Omental fat pad (tissue), 4 donors: ENCODE results near the gene CHIT1. TPM values are rescaled to one million over a fixed set of nuclear protein-coding genes. Genes with fewer than 3 reads are reported as not detected.

Experiments used
- ATAC-seq: fragments of 150-250 bp; one replicate; pipeline ENCODE4 v1.9.1; 2016; ENCODE audit warnings: mild to moderate bottlenecking, moderate library complexity; ENCODE audit not compliant: low FRiP score
- DNase-seq: peaks from one replicate; pipeline ENCODE4 v3.0.0-alpha.2; 2019; ENCODE audit warnings: low spot score
- total RNA-seq, 4 donors: library from RNA; depleted of rRNA; stranded (reverse); fragments of >200 nt; gene quantifications; one replicate each; pipeline ENCODE4 v1.1.0, GENCODE V29; 2016
- TF ChIP-seq, protein P1 (sequence below), 3 donors: fragments of 450-650 bp; IDR thresholded peaks; one replicate each; pipeline ENCODE4 v1.5.1; 2016 to 2017; ENCODE audit warnings: antibody characterized with exemption in 3 of 3, mild to moderate bottlenecking in 3 of 3, moderate library complexity in 2 of 3

The CHIT1 gene
- total RNA-seq, 4 donors from 2014 or later: 0.19 to 17.7 (median 2.3) TPM

GRCh38 chr1:203171341-203172183 is 57.9 kb downstream of the CHIT1 start:
- ATAC-seq: no peak
- TF ChIP-seq, protein P1, sequence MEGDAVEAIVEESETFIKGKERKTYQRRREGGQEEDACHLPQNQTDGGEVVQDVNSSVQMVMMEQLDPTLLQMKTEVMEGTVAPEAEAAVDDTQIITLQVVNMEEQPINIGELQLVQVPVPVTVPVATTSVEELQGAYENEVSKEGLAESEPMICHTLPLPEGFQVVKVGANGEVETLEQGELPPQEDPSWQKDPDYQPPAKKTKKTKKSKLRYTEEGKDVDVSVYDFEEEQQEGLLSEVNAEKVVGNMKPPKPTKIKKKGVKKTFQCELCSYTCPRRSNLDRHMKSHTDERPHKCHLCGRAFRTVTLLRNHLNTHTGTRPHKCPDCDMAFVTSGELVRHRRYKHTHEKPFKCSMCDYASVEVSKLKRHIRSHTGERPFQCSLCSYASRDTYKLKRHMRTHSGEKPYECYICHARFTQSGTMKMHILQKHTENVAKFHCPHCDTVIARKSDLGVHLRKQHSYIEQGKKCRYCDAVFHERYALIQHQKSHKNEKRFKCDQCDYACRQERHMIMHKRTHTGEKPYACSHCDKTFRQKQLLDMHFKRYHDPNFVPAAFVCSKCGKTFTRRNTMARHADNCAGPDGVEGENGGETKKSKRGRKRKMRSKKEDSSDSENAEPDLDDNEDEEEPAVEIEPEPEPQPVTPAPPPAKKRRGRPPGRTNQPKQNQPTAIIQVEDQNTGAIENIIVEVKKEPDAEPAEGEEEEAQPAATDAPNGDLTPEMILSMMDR (IDR thresholded peaks at IDR 0.05): no peak
- no peak for DNase-seq

DNA sequence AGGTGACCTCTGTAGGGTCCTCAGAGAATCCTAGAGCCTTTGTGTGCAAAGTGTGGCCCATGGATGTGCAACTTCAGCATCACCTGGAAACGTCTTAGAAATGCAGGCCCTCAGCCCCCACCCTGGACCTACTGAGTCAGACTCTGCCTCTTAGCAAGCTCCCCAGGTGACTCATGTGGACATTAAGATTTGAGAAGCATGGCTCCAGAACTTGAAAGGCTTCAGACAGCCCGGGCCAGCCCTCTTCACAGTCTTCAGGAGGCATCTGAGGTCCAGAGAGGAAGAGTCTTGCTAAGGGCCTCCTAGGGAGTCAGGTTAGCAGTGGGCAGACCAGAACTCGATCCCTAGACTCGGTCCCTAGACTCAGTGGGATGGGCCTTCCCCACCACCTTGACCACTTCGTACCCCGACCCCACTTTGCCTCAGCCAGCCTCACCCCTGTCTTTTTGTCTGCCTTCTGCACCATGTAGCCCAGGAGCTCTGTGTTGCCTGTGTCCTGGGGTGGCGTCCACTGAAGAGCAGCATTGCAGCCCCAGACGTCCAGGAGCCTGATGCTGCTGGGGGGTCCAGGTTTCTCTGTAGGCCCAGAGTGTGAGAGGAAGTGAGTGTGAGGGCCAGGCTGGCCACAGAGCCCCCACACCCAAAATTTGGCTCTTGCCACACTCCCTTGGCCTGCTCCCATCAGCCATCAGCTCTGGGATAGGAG is 58.7 kb downstream of the CHIT1 start:
- no peak for ATAC-seq
- DNase-seq: no peak
- TF ChIP-seq, protein P1 (IDR thresholded peaks at IDR 0.05): no peak

DNA sequence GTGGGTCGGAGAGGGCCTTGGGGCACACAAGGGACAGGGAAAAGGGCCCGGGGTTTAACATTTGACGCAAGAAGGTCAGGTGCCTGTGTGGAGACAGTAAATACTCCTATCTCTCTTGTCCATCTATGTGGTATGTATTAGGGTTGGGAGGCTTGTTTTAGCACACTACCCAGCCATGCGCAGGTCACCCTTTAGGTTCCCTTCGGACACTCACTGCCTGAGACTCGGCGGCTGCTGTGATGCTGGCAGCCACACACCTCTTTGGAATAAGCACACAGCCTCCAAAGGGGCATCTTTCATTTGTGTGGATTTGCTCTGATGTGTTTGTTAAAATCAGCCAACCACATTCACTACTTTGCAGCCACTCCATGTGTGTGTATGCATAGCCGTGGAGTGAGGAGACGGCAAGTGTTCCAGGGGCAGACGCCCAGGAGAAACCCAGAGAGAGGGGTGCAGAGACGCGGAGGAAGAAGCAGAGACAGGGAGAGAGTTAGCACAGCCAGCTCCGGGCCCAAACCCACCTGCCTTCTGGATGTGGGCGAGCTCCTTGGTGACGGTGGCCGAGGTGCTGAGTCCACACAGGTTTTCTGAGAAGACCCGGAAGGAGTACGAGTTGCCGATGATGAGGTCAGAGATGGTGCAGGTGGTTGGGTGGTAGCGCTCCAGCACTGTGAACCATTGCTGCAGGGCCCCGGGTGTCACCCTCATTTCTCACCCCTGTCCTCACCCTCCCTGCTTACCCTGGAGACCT is 59.5 kb downstream of the CHIT1 start:
- ATAC-seq: no peak
- TF ChIP-seq, protein P1 (IDR thresholded peaks at IDR 0.05): no peak
- no peak for DNase-seq

DNA sequence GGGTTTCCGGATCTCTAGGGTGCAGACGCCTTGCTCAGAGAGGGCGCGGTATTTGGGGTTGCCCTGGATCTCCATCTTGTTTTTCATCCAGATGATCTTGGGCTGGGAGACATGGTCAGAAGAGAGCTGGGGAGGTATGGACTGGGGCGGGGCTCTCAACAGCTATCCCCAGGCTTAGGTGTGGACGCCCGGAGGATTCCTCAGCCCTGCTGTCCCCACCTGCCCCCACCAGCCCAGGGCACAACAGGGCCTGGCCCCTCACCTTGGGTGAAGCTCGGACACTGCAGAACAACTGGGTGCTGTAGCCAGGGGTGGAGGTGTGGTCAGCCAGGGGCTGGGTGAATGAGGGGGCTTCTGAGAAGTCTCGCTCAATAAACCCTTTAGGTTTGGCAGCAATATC is 60.5 kb downstream of the CHIT1 start:
- ATAC-seq: no peak
- TF ChIP-seq, protein P1 (IDR thresholded peaks at IDR 0.05): no peak

DNA sequence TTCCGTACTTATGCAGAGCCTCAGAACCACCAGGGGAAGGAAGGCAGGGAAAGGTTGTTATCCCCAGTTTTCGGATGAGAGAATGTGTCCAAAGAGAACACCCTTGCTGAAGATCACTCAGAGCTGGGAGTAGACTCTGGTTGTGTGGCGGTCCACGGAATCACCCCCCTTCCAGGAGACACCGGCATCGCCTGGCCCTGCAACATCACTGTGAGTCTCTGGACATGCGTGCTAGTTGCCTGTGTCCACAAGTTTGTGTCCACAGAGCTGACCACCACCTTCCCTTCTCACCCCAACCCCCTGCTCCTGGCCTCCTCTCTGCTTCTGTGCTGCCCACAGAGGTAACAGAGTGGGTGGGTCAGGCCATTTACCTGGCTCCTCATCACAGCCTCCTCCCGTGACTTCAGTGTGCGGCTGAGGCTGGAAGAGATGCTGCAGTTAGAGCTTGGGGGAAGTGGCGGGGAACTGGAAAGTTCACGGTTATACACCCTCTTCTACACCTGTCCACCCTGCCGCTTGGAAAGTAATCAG is 61.2 kb downstream of the CHIT1 start:
- DNase-seq: no peak
- no peak for ATAC-seq
- TF ChIP-seq, protein P1 (IDR thresholded peaks at IDR 0.05): no peak

More for the DNA sequence above, 60.5 kb downstream of the CHIT1 start:
- DNase-seq: no peak

GRCh38 chr1:203167913-203168200 is 61.6 kb downstream of the CHIT1 start:
- TF ChIP-seq, protein P1 (IDR thresholded peaks at IDR 0.05): no peak
- no peak for ATAC-seq
- DNase-seq: no peak
